Neural cell (in vitro differentiated cells): Measurements from ENCODE around the gene RANBP3. TPM values are rescaled to one million over a fixed set of nuclear protein-coding genes. Genes with fewer than 3 reads are reported as not detected.

Experiments used
- H2AFZ ChIP-seq: fragments of 200-600, 300-800 bp; sonication (generic), shearing (Covaris generic); 2 replicates; pipeline ENCODE4 v1.6.0; 2014; ENCODE audit warnings: low read depth, mild to moderate bottlenecking, antibody characterized with exemption, low read length, moderate library complexity
- H3F3A ChIP-seq: fragments of 200-600 bp; shearing (Covaris generic); 2 replicates; pipeline ENCODE4 v1.6.1; 2016; ENCODE audit warnings: mild to moderate bottlenecking, moderate library complexity, mixed read lengths, antibody characterized with exemption, low read length; ENCODE audit not compliant: insufficient read depth, poor library complexity, severe bottlenecking
- H3K27ac ChIP-seq: fragments of 200-600, 300-800 bp; sonication (generic), shearing (Covaris generic); 2 replicates; pipeline ENCODE4 v1.5.1; 2014; ENCODE audit warnings: mild to moderate bottlenecking, low read length, moderate library complexity
- H3K27me3 ChIP-seq: fragments of 300-800, 200-600 bp; sonication (generic), shearing (Covaris generic); 2 replicates; pipeline ENCODE4 v1.6.0; 2014; ENCODE audit warnings: mild to moderate bottlenecking, low read depth, low read length, moderate library complexity; ENCODE audit not compliant: insufficient read depth
- H3K36me3 ChIP-seq: fragments of 300-800, 200-600 bp; sonication (generic), shearing (Covaris generic); 2 replicates; pipeline ENCODE4 v1.5.1; 2014; ENCODE audit warnings: mild to moderate bottlenecking, antibody characterized with exemption, low read length, moderate library complexity; ENCODE audit not compliant: insufficient read depth
- H3K4me2 ChIP-seq: fragments of 300-800, 200-600 bp; sonication (generic), shearing (Covaris generic); 2 replicates; pipeline ENCODE4 v1.6.0; 2014; ENCODE audit warnings: mild to moderate bottlenecking, low read length
- H3K4me3 ChIP-seq: fragments of 300-800, 200-600 bp; sonication (generic), shearing (Covaris generic); 2 replicates; pipeline ENCODE4 v1.5.1; 2014; ENCODE audit warnings: mild to moderate bottlenecking, low read length, moderate library complexity
- H3K79me2 ChIP-seq: fragments of 200-600 bp; shearing (Covaris generic); replicated peaks from 2 replicates; pipeline ENCODE4 v1.6.0; 2014; ENCODE audit warnings: mild to moderate bottlenecking, low read length, moderate library complexity; ENCODE audit not compliant: insufficient read depth
- H3K9ac ChIP-seq: fragments of 300-800, 200-600 bp; sonication (generic), shearing (Covaris generic); 2 replicates; pipeline ENCODE4 v1.6.1; 2016; ENCODE audit warnings: mild to moderate bottlenecking, low read length, mixed read lengths
- H3K9me2 ChIP-seq: fragments of 200-600 bp; shearing (Covaris generic); 2 replicates; pipeline ENCODE4 v1.6.1; 2016; ENCODE audit warnings: mild to moderate bottlenecking, low read length, mixed read lengths; ENCODE audit not compliant: insufficient read depth
- H3K9me3 ChIP-seq: fragments of 200-600, 300-800 bp; sonication (generic), shearing (Covaris generic); 2 replicates; pipeline ENCODE4 v1.6.1; 2016; ENCODE audit warnings: mild to moderate bottlenecking, mixed run types, low read length, moderate library complexity, mixed read lengths
- H4K20me1 ChIP-seq: fragments of 200-600 bp; shearing (Covaris generic); 2 replicates; pipeline ENCODE4 v1.6.1; 2016; ENCODE audit warnings: mild to moderate bottlenecking, mixed run types; ENCODE audit not compliant: insufficient read depth
- CTCF ChIP-seq: fragments of 450-650 bp; IDR thresholded peaks from 2 replicates; pipeline ENCODE4 v1.5.1; 2014; ENCODE audit warnings: antibody characterized with exemption, mild to moderate bottlenecking, moderate library complexity; ENCODE audit not compliant: poor library complexity, severe bottlenecking
- EP300 ChIP-seq: fragments of 450-650 bp; conservative IDR thresholded peaks from 2 replicates; pipeline ENCODE4 v1.6.1; 2014; ENCODE audit warnings: antibody characterized with exemption, mild to moderate bottlenecking, moderate library complexity; ENCODE audit not compliant: poor library complexity, severe bottlenecking
- EZH2 ChIP-seq: fragments of 200-600, 300-800 bp; shearing (Covaris generic), sonication (generic); IDR thresholded peaks from 2 replicates; pipeline ENCODE4 v1.6.1; 2014; ENCODE audit warnings: antibody characterized with exemption, low read length, borderline replicate concordance, mild to moderate bottlenecking; ENCODE audit not compliant: insufficient read depth, poor library complexity, severe bottlenecking
- MXI1 ChIP-seq: fragments of 450-650 bp; conservative IDR thresholded peaks from 2 replicates; pipeline ENCODE4 v1.6.1; 2014; ENCODE audit warnings: antibody characterized with exemption, mild to moderate bottlenecking; ENCODE audit not compliant: poor library complexity, severe bottlenecking
- POLR2AphosphoS5 ChIP-seq: IDR thresholded peaks from 2 replicates; pipeline ENCODE4 v1.6.1; 2012
- RAD21 ChIP-seq: fragments of 450-650 bp; conservative IDR thresholded peaks from 2 replicates; pipeline ENCODE4 v1.6.1; 2014; ENCODE audit warnings: antibody characterized with exemption, mild to moderate bottlenecking, moderate library complexity
- REST ChIP-seq: IDR thresholded peaks from 2 replicates; pipeline ENCODE4 v1.6.1; 2012; ENCODE audit warnings: borderline replicate concordance
- SMC3 ChIP-seq: fragments of 450-650 bp; conservative IDR thresholded peaks from 2 replicates; pipeline ENCODE4 v1.6.1; 2014; ENCODE audit warnings: antibody characterized with exemption, mild to moderate bottlenecking, moderate library complexity; ENCODE audit not compliant: poor library complexity
- TAF1 ChIP-seq: IDR thresholded peaks from 2 replicates; pipeline ENCODE4 v1.6.1; 2012; ENCODE audit warnings: low read depth
- polyA plus RNA-seq: library from polyadenylated mRNA; depleted of rRNA; stranded (reverse); fragments of >200 nt; gene quantifications from 2 replicates; pipeline ENCODE4 v1.2.3, GENCODE V29; 2014

RANBP3 gene
- polyA plus RNA-seq, 1 donor from 2014 or later: 67.6 TPM

GRCh38 chr19:6017576-6017975, 39.6 kb upstream of the RANBP3 start:
- Histone ChIP-seq H3K9me3 (no peaks in the 10 kb centered on the region), H3K9ac (no peak overlapping the region)
- TF ChIP-seq CTCF: no peak
- no peak for TF ChIP-seq SMC3
- no peak for TF ChIP-seq TAF1
- no peak for TF ChIP-seq POLR2AphosphoS5
- no peak for TF ChIP-seq EZH2
- no peak for TF ChIP-seq MXI1
- no peak for TF ChIP-seq RAD21
- TF ChIP-seq EP300: no peak
- no peak for TF ChIP-seq REST

GRCh38 chr19:6015841-6016545, 38.1 kb upstream of the RANBP3 start:
- H3K4me2 ChIP-seq: no peak overlapping the region
- no peaks in the 10 kb centered on the region for H3K27me3 ChIP-seq
- H3K9ac ChIP-seq: no peak overlapping the region
- no peaks in the 10 kb centered on the region for H3K36me3 ChIP-seq
- H4K20me1 ChIP-seq: no peaks in the 10 kb centered on the region
- no peak overlapping the region for H3K27ac ChIP-seq
- no peak overlapping the region for H2AFZ ChIP-seq
- no peaks in the 10 kb centered on the region for H3K79me2 ChIP-seq
- TF ChIP-seq EP300: no peak
- TF ChIP-seq REST: no peak
- no peaks in the 10 kb centered on the region for H3F3A ChIP-seq
- H3K4me3 ChIP-seq: no peak overlapping the region
- H3K9me2 ChIP-seq: no peaks in the 10 kb centered on the region
- H3K9me3 ChIP-seq: no peaks in the 10 kb centered on the region

More at GRCh38 chr19:6017576-6017975, 39.6 kb upstream of the RANBP3 start:
- Histone ChIP-seq H3F3A (no peaks in the 10 kb centered on the region), H2AFZ (no peak overlapping the region), H3K27me3 (no peaks in the 10 kb centered on the region), H3K27ac (no peak overlapping the region), H4K20me1 (no peaks in the 10 kb centered on the region), H3K4me2 (no peak overlapping the region), H3K4me3 (no peak overlapping the region), H3K9me2 (no peaks in the 10 kb centered on the region), H3K79me2 (no peaks in the 10 kb centered on the region), H3K36me3 (no peaks in the 10 kb centered on the region)
